Jurkat, Clone E6-1 (cell line): ENCODE results near the gene TUBB. TPM values are rescaled to one million over a fixed set of nuclear protein-coding genes. Genes with fewer than 3 reads are reported as not detected.

Source experiments
- DNase-seq: peaks from one replicate; pipeline ENCODE4 v3.0.0-alpha.2; 2011; ENCODE audit warnings: low read depth, low spot score
- H3K4me3 ChIP-seq: 2 replicates; pipeline ENCODE4 v1.5.1; 2011; ENCODE audit warnings: mild to moderate bottlenecking, low read length, control low read depth, moderate library complexity
- polyA plus RNA-seq: library from polyadenylated mRNA; unstranded; fragments of >200 nt; gene quantifications from one replicate; pipeline ENCODE4 v1.2.1, GENCODE V29; 2012; ENCODE audit warnings: missing spikeins; ENCODE audit not compliant: insufficient read length, insufficient read depth

TUBB gene
- 2,432 TPM for polyA plus RNA-seq

- peak within 1 kb of the TSS; percentile 98 for H3K4me3 ChIP-seq
- DNase-seq, result peak; percentile 99
Measured at GRCh38 chr6:30719791-30720737, at the start of gene TUBB. TSS of gene TUBB (plus strand) at chr6:30720352. CDS start at chr6:30720507, 155 bp downstream.

- DNase-seq, result no peak
- H3K4me3 ChIP-seq, result no peak overlapping the region
Measured at GRCh38 chr6:30670760-30671527, 49.2 kb upstream of the TUBB start.

GRCh38 chr6:30672445-30673253 is 47.5 kb upstream of the TUBB start, which contains the start of gene DHX16:
TSS of gene DHX16 (minus strand) at chr6:30673006. CDS start at chr6:30672841, 165 bp downstream.
- DNase-seq, result peak; percentile 96
- peak within 1 kb of the TSS; percentile 96 for H3K4me3 ChIP-seq

- no peak for DNase-seq
- H3K4me3 ChIP-seq, result no peak overlapping the region
Measured at GRCh38 chr6:30676660-30677285, 43.4 kb upstream of the TUBB start.

GRCh38 chr6:30678964-30679726 is 41.0 kb upstream of the TUBB start:
- peak; percentile 78 for DNase-seq
- H3K4me3 ChIP-seq, result peak overlapping the region; percentile 15

- H3K4me3 ChIP-seq, result no peak overlapping the region; the same call in 1 of the 2 replicates
- no peak for DNase-seq
Measured at GRCh38 chr6:30679765-30680535, 40.2 kb upstream of the TUBB start.

- no peak for DNase-seq
- peak overlapping the region; percentile 87 for H3K4me3 ChIP-seq
Measured at GRCh38 chr6:30681766-30682142, 38.4 kb upstream of the TUBB start.

- peak; percentile 95 for DNase-seq
- peak overlapping the region; percentile 87 for H3K4me3 ChIP-seq
Measured at GRCh38 chr6:30682143-30683117, 37.7 kb upstream of the TUBB start.

GRCh38 chr6:30683183-30683979 is 36.8 kb upstream of the TUBB start:
- H3K4me3 ChIP-seq, result peak overlapping the region; percentile 87
- no peak for DNase-seq

GRCh38 chr6:30683980-30684338 is 36.2 kb upstream of the TUBB start:
- H3K4me3 ChIP-seq, result peak overlapping the region; percentile 87
- DNase-seq, result no peak

- peak overlapping the region; percentile 87 for H3K4me3 ChIP-seq
- DNase-seq, result peak; percentile 67
Measured at GRCh38 chr6:30684386-30685156, 35.6 kb upstream of the TUBB start.

- H3K4me3 ChIP-seq, result peak overlapping the region; percentile 87
- no peak for DNase-seq
Measured at GRCh38 chr6:30685157-30686008, 34.8 kb upstream of the TUBB start.

- DNase-seq, result no peak
- peak within 1 kb of the TSS; percentile 87 for H3K4me3 ChIP-seq
Measured at GRCh38 chr6:30686009-30686907, 33.9 kb upstream of the TUBB start, which contains the start of gene PPP1R18. TSS of gene PPP1R18 (minus strand) at chr6:30686645. CDS start at chr6:30686018, 627 bp downstream.
